Keratinocyte (primary cell): ENCODE measurements around the gene PNPLA2. TPM values are rescaled to one million over a fixed set of nuclear protein-coding genes. Genes with fewer than 3 reads are reported as not detected.

Experiments used
- DNase-seq: peaks from one replicate; pipeline ENCODE4 v3.0.0-alpha.2; 2011; ENCODE audit warnings: low read depth, missing footprints, low spot score
- FAIRE-seq: peaks from 2 replicates; lab custom pipeline; 2011; peaks lifted over from hg19 to GRCh38; lab: Jason Lieb, UNC
- H2AFZ ChIP-seq: 2 replicates; pipeline ENCODE4 v1.6.0; 2012; ENCODE audit warnings: low read length, control low read depth, inconsistent platforms; ENCODE audit not compliant: control insufficient read depth
- H3K27ac ChIP-seq: 2 replicates; pipeline ENCODE4 v1.5.1; 2011; ENCODE audit warnings: low read length; ENCODE audit not compliant: control insufficient read depth, insufficient read depth
- H3K27me3 ChIP-seq: 3 replicates; pipeline ENCODE4 v1.6.0; 2011; ENCODE audit warnings: low read length; ENCODE audit not compliant: control insufficient read depth, insufficient read depth; ENCODE audit errors: extremely low read depth
- H3K36me3 ChIP-seq, 2 experiments: 2 replicates in 1 of 2; 3 replicates in 1 of 2; pipeline ENCODE4 v1.5.1; 2011; ENCODE audit warnings: low read length in 2 of 2, mild to moderate bottlenecking in 1 of 2; ENCODE audit not compliant: control insufficient read depth in 2 of 2, insufficient read depth in 2 of 2; ENCODE audit errors: extremely low read depth in 1 of 2
- H3K4me1 ChIP-seq: 3 replicates; pipeline ENCODE4 v1.5.1; 2011; ENCODE audit warnings: low read length; ENCODE audit not compliant: control insufficient read depth, insufficient read depth; ENCODE audit errors: extremely low read depth
- H3K4me2 ChIP-seq: 3 replicates; pipeline ENCODE4 v1.6.0; 2011; ENCODE audit warnings: low read depth, low read length; ENCODE audit not compliant: control insufficient read depth, insufficient read depth; ENCODE audit errors: extremely low read depth
- H3K4me3 ChIP-seq, 3 experiments: fragments of 200-600 bp in 1 of 3; sonication (generic) in 1 of 3; 2 replicates in 2 of 3; 3 replicates in 1 of 3; pipeline ENCODE4 v1.5.1; 2011 to 2016; ENCODE audit warnings: low read length in 3 of 3, mild to moderate bottlenecking in 3 of 3, control low read depth in 2 of 3, inconsistent platforms in 1 of 3, low read depth in 1 of 3, mixed read lengths in 1 of 3, mixed run types in 1 of 3, moderate library complexity in 1 of 3; ENCODE audit not compliant: control insufficient read depth in 2 of 3, insufficient read depth in 2 of 3; ENCODE audit errors: extremely low read depth in 1 of 3
- H3K79me2 ChIP-seq: 2 replicates; pipeline ENCODE4 v1.6.0; 2012; ENCODE audit warnings: low read length; ENCODE audit not compliant: control insufficient read depth, insufficient read depth
- H3K9ac ChIP-seq: 3 replicates; pipeline ENCODE4 v1.6.0; 2011; ENCODE audit warnings: low read length; ENCODE audit not compliant: control insufficient read depth, insufficient read depth; ENCODE audit errors: extremely low read depth
- H3K9me1 ChIP-seq: 3 replicates; pipeline ENCODE4 v1.6.0; 2011; ENCODE audit warnings: low read length; ENCODE audit not compliant: control insufficient read depth, insufficient read depth; ENCODE audit errors: extremely low read depth
- H3K9me3 ChIP-seq: 2 replicates; pipeline ENCODE4 v1.5.1; 2012; ENCODE audit warnings: low read depth, low read length; ENCODE audit not compliant: control insufficient read depth
- H4K20me1 ChIP-seq: 3 replicates; pipeline ENCODE4 v1.6.0; 2011; ENCODE audit warnings: low read length; ENCODE audit not compliant: control insufficient read depth, insufficient read depth; ENCODE audit errors: extremely low read depth
- EZH2 ChIP-seq: IDR thresholded peaks from one replicate; pipeline ENCODE4 v1.6.1; 2012; ENCODE audit warnings: inconsistent platforms, mild to moderate bottlenecking, low read length, moderate library complexity
- dilution Hi-C: fragments of 300-500 bp; cut with MboI; formaldehyde crosslinking; loops from one replicate; pipeline ENCODE4 v1.7.0; 2020; ENCODE audit warnings: low sequenced_read_pairs; ENCODE audit not compliant: extremely low pct_ligation_motif_present
- polyA plus RNA-seq, 5 experiments: library from polyadenylated mRNA; depleted of rRNA in 3 of 5; stranded (reverse) in 3 of 5; stranded (forward) in 1 of 5; unstranded in 1 of 5; fragments of >200 nt; gene quantifications; 1 replicate in 1 of 5; 2 replicates in 3 of 5; 3 replicates in 1 of 5; pipeline versions ENCODE4 v1.2.1 to v1.2.3, GENCODE V29; 2011 to 2012; ENCODE audit warnings: missing spikeins in 2 of 5, low read depth in 1 of 5, low replicate concordance in 1 of 5
- TF ChIP-seq, protein P1 (sequence below), 3 experiments: IDR thresholded peaks in 1 of 3; conservative IDR thresholded peaks in 1 of 3; optimal IDR thresholded peaks in 1 of 3; 2 replicates in 2 of 3; 3 replicates in 1 of 3; pipeline versions ENCODE3 to v1.5.1; 2011; ENCODE audit warnings: low read length in 3 of 3, mild to moderate bottlenecking in 3 of 3, moderate library complexity in 2 of 3, control low read depth in 1 of 3, inconsistent platforms in 1 of 3; ENCODE audit not compliant: insufficient read depth in 2 of 3; ENCODE audit errors: extremely low read depth in 1 of 3

PNPLA2 gene
- polyA plus RNA-seq, 1 donor (not counting 4 experiments of a cell fraction or from before 2014, with no cell fraction given) = 5.3 TPM

DNA sequence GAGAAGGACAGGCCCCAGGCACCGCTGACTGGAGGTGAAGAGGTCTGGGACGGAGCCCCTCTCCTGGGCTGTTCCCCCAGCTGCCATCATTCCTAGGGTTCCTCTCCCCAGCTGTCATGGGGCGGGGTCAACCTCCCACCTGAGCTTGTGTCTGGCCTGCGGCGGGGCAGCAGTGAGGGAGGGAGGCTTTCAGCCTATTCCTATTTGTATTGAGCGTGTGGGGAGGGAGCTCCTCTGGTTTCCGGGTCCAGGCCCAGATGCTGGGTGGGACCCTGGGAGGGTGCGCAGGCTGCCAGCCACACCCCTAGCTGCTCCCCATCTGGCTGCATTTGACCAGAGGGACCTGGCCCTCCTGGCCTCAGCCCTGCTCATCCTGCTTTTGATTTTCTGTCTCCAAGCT is 37.7 kb downstream of the PNPLA2 start:
- no peak overlapping the region for H3K9ac ChIP-seq
- no peak overlapping the region for H3K4me3 ChIP-seq
- H3K27me3 ChIP-seq = no peaks in the 10 kb centered on the region
- H3K27ac ChIP-seq = no peak overlapping the region
- FAIRE-seq (no peak), DNase-seq (no peak)
- no peaks in the 10 kb centered on the region for H3K9me1 ChIP-seq
- no peaks in the 10 kb centered on the region for H3K79me2 ChIP-seq
- H3K9me3 ChIP-seq = no peaks in the 10 kb centered on the region
- H3K4me2 ChIP-seq = no peak overlapping the region
- no peak for TF ChIP-seq EZH2
- TF ChIP-seq, protein P1, sequence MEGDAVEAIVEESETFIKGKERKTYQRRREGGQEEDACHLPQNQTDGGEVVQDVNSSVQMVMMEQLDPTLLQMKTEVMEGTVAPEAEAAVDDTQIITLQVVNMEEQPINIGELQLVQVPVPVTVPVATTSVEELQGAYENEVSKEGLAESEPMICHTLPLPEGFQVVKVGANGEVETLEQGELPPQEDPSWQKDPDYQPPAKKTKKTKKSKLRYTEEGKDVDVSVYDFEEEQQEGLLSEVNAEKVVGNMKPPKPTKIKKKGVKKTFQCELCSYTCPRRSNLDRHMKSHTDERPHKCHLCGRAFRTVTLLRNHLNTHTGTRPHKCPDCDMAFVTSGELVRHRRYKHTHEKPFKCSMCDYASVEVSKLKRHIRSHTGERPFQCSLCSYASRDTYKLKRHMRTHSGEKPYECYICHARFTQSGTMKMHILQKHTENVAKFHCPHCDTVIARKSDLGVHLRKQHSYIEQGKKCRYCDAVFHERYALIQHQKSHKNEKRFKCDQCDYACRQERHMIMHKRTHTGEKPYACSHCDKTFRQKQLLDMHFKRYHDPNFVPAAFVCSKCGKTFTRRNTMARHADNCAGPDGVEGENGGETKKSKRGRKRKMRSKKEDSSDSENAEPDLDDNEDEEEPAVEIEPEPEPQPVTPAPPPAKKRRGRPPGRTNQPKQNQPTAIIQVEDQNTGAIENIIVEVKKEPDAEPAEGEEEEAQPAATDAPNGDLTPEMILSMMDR (optimal IDR thresholded peaks at IDR 0.05 in 1 of 3, IDR thresholded peaks at IDR 0.05 in 1 of 3, conservative IDR thresholded peaks at IDR 0.05 in 1 of 3; ENCODE audit: extremely low read depth in 1 of 3, insufficient read depth in 2 of 3, low read length in 3 of 3) = no peak
- H3K36me3 ChIP-seq = peaks cover 3 to 8% of the 10 kb centered on the region in 2 experiments
- dilution Hi-C loops = no loop called here
- peaks cover 4% of the 10 kb centered on the region for H3K4me1 ChIP-seq
- H2AFZ ChIP-seq = no peak overlapping the region
- H4K20me1 ChIP-seq = peaks cover 10% of the 10 kb centered on the region

DNA sequence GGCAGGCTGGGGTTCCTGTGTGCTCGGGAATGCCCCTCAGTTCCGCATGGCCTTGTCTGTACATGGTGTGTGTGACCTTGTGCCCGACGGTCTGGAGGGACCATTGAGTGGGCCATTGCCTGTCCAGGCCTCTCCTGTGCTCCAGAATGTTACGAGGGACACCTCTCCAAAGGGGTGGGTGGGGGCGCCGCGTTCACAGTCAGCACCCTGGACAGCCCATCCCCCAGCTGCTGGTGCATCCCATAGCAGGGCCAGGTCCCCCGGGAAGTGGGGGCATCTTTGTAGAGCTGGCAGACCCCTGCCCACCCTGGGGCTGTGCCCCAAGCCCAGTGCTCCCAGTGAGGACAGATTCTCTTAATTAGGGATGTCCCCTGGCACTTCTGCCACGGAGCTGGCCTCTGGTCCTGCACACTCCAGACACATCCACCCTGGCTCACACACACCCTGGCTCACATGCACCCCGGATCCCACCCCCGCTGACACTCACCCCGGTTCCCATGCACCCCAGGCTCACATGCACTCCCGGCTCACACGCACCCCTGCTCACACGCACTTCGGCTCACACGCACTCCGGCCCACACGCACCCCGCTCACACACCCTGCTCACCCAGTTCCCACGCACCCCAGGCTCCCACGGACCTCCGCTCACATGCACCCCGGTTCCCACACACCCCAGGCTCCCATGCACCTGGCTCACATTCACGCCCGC is 39.5 kb downstream of the PNPLA2 start:
- DNase-seq (no peak), FAIRE-seq (no peak)
- H3K9me3 ChIP-seq = no peaks in the 10 kb centered on the region
- no peak overlapping the region for H3K4me2 ChIP-seq
- no peak overlapping the region for H2AFZ ChIP-seq
- H3K27me3 ChIP-seq = no peaks in the 10 kb centered on the region
- no peak overlapping the region for H3K9ac ChIP-seq
- no peak overlapping the region for H3K27ac ChIP-seq
- dilution Hi-C loops = no loop called here
- peaks cover 4 to 8% of the 10 kb centered on the region in 2 experiments for H3K36me3 ChIP-seq
- H4K20me1 ChIP-seq = peaks cover 9% of the 10 kb centered on the region
- TF ChIP-seq, protein P1 (optimal IDR thresholded peaks at IDR 0.05 in 1 of 3, IDR thresholded peaks at IDR 0.05 in 1 of 3, conservative IDR thresholded peaks at IDR 0.05 in 1 of 3; ENCODE audit: extremely low read depth in 1 of 3, insufficient read depth in 2 of 3, low read length in 3 of 3) = no peak
- no peak for TF ChIP-seq EZH2
- H3K4me3 ChIP-seq = no peak overlapping the region
- H3K9me1 ChIP-seq = no peaks in the 10 kb centered on the region
- H3K79me2 ChIP-seq = no peaks in the 10 kb centered on the region
- peaks cover 4% of the 10 kb centered on the region for H3K4me1 ChIP-seq
